Ascending aorta (tissue), 2 donors: ENCODE measurements around the gene HSPA4. TPM values are rescaled to one million over a fixed set of nuclear protein-coding genes. Genes with fewer than 3 reads are reported as not detected.
"Not testable (repeated sequence)": the region's sequence is repeated elsewhere in the genome, so short reads cannot be mapped to it uniquely, and the experiment has no call there.

Experiments
- DNase-seq, 2 donors: peaks; one replicate each; pipeline ENCODE4 v3.0.0-alpha.2; 2019; ENCODE audit warnings: low spot score in 2 of 2
- H3K27ac ChIP-seq, 2 donors: fragments of 200-600 bp; sonication (generic); one replicate each; pipeline ENCODE4 v1.5.1; 2016 to 2017; ENCODE audit warnings: mild to moderate bottlenecking in 1 of 2
- H3K27me3 ChIP-seq: fragments of 200-600 bp; sonication (generic); one replicate; pipeline ENCODE4 v1.5.1; 2017
- H3K36me3 ChIP-seq, 2 donors: fragments of 200-600 bp; sonication (generic); one replicate each; pipeline ENCODE4 v1.5.1; 2016
- H3K4me1 ChIP-seq, 2 donors: fragments of 200-600 bp; sonication (generic); one replicate each; pipeline ENCODE4 v1.5.1; 2016 to 2017; ENCODE audit warnings: mild to moderate bottlenecking in 1 of 2
- H3K4me3 ChIP-seq, 2 donors: fragments of 200-600 bp; sonication (generic); one replicate each; pipeline ENCODE4 v1.5.1; 2016 to 2017; ENCODE audit warnings: mild to moderate bottlenecking in 1 of 2
- H3K9me3 ChIP-seq, 2 donors: fragments of 200-600 bp; sonication (generic); one replicate each; pipeline ENCODE4 v1.5.1; 2016
- CTCF ChIP-seq, 3 experiments: fragments of 200-600 bp in 2 of 3; fragments of 450-650 bp in 1 of 3; sonication (generic) in 2 of 3; IDR thresholded peaks; one replicate each; pipeline ENCODE4 v1.5.1; 2016 to 2019; ENCODE audit warnings: antibody characterized with exemption in 3 of 3, mild to moderate bottlenecking in 1 of 3, moderate library complexity in 1 of 3
- intact Hi-C: fragments of 100-400 bp; cut with DNase I; formaldehyde crosslinking; loops from one replicate; pipeline ENCODE4 v1.15.1; 2023
- total RNA-seq: library from RNA; depleted of rRNA; stranded (reverse); fragments of >200 nt; gene quantifications from one replicate; pipeline ENCODE4 v1.1.0, GENCODE V29; 2016

HSPA4 gene
- total RNA-seq = 16.2 TPM

- intact Hi-C loops = loop anchor here (1.0 to 2.0 kb wide), 4 partner anchors 25 to 639 kb away; partner anchors contain the start of genes AFF4, GDF9, UQCRQ and ZCCHC10
- Histone ChIP-seq H3K36me3 (no peaks in the 10 kb centered on the region), H3K4me3 (peak within 1 kb of the TSS; percentile 92 to 95), H3K27me3 (no peaks in the 10 kb centered on the region), H3K4me1 (peaks cover 0 to 46% of the 10 kb centered on the region in 2 donors), H3K9me3 (no peaks in the 10 kb centered on the region), H3K27ac (peak within 1 kb of the TSS; percentile 96 to 98)
- peak; percentile 88 to 99 for DNase-seq
- no peak for TF ChIP-seq CTCF (IDR thresholded peaks at IDR 0.05)
Observed at GRCh38 chr5:133051542-133052316, at the start of gene HSPA4. TSS of gene HSPA4 (plus strand) at chr5:133052013. CDS start at chr5:133052251, 238 bp downstream.

GRCh38 chr5:133006653-133007052 is 45.2 kb upstream of the HSPA4 start:
- Histone ChIP-seq H3K27me3 (no peaks in the 10 kb centered on the region), H3K27ac (no peak overlapping the region), H3K36me3 (peaks cover 13 to 28% of the 10 kb centered on the region in 2 donors), H3K4me1 (peaks cover 0 to 2% of the 10 kb centered on the region in 2 donors), H3K4me3 (no peak overlapping the region), H3K9me3 (no peaks in the 10 kb centered on the region)
- intact Hi-C loops = no loop called here
- no peak for TF ChIP-seq CTCF (IDR thresholded peaks at IDR 0.05)
- DNase-seq = no peak

GRCh38 chr5:133008455-133008854 is 43.4 kb upstream of the HSPA4 start:
- H3K9me3 ChIP-seq, intact Hi-C loops, H3K27ac ChIP-seq, H3K27me3 ChIP-seq, H3K4me1 ChIP-seq, DNase-seq, H3K4me3 ChIP-seq: not testable (repeated sequence)
- peaks cover 8 to 18% of the 10 kb centered on the region in 2 donors for H3K36me3 ChIP-seq

GRCh38 chr5:133015466-133015865 is 36.3 kb upstream of the HSPA4 start:
- TF ChIP-seq CTCF (IDR thresholded peaks at IDR 0.05) = no peak
- Histone ChIP-seq H3K9me3 (no peaks in the 10 kb centered on the region), H3K27ac (no peak overlapping the region), H3K4me1 (no peaks in the 10 kb centered on the region), H3K36me3 (peaks cover 5 to 25% of the 10 kb centered on the region in 2 donors), H3K27me3 (no peaks in the 10 kb centered on the region), H3K4me3 (no peak overlapping the region)
- DNase-seq = peak in 1 of 2 donors; percentile 24
- intact Hi-C loops = no loop called here

- Histone ChIP-seq H3K4me1 (no peaks in the 10 kb centered on the region), H3K9me3 (no peaks in the 10 kb centered on the region), H3K27me3 (no peaks in the 10 kb centered on the region), H3K36me3 (peaks cover 5 to 25% of the 10 kb centered on the region in 2 donors), H3K27ac (no peak overlapping the region), H3K4me3 (no peak overlapping the region)
- intact Hi-C loops = no loop called here
- peak in 1 of 2 donors; percentile 9 for DNase-seq
- no peak for TF ChIP-seq CTCF (IDR thresholded peaks at IDR 0.05)
Observed at GRCh38 chr5:133017964-133018363, 33.8 kb upstream of the HSPA4 start.

- intact Hi-C loops, H3K27me3 ChIP-seq, H3K9me3 ChIP-seq, H3K4me3 ChIP-seq, H3K27ac ChIP-seq, H3K4me1 ChIP-seq: not testable (repeated sequence)
- peaks cover 5 to 25% of the 10 kb centered on the region in 2 donors for H3K36me3 ChIP-seq
- DNase-seq = peak in 1 of 2 donors; percentile 8
Observed at GRCh38 chr5:133019471-133019870, 32.3 kb upstream of the HSPA4 start.
